ENCODE measurements around the gene MACROD1.

MACROD1 gene

GRCh38 chr11:64025205-64025604, 140.7 kb downstream of the MACROD1 start:
- Mint-ChIP-seq H3K9me3 (no peaks in the 10 kb centered on the region), H3K4me3 (no peak overlapping the region), H3K27ac (peak overlapping the region in 2 of 3 experiments; percentile 8 to 54), H3K27me3 (ENCODE audit: low read depth) (peaks cover 7% of the 10 kb centered on the region), H3K36me3 (ENCODE audit: low read depth) (no peaks in the 10 kb centered on the region), H3K4me1 (peaks cover 37% of the 10 kb centered on the region)
- TF ChIP-seq, protein P1, sequence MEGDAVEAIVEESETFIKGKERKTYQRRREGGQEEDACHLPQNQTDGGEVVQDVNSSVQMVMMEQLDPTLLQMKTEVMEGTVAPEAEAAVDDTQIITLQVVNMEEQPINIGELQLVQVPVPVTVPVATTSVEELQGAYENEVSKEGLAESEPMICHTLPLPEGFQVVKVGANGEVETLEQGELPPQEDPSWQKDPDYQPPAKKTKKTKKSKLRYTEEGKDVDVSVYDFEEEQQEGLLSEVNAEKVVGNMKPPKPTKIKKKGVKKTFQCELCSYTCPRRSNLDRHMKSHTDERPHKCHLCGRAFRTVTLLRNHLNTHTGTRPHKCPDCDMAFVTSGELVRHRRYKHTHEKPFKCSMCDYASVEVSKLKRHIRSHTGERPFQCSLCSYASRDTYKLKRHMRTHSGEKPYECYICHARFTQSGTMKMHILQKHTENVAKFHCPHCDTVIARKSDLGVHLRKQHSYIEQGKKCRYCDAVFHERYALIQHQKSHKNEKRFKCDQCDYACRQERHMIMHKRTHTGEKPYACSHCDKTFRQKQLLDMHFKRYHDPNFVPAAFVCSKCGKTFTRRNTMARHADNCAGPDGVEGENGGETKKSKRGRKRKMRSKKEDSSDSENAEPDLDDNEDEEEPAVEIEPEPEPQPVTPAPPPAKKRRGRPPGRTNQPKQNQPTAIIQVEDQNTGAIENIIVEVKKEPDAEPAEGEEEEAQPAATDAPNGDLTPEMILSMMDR (IDR thresholded peaks at IDR 0.05; ENCODE audit: unreplicated experiment in 3 of 3), result no peak

DNA sequence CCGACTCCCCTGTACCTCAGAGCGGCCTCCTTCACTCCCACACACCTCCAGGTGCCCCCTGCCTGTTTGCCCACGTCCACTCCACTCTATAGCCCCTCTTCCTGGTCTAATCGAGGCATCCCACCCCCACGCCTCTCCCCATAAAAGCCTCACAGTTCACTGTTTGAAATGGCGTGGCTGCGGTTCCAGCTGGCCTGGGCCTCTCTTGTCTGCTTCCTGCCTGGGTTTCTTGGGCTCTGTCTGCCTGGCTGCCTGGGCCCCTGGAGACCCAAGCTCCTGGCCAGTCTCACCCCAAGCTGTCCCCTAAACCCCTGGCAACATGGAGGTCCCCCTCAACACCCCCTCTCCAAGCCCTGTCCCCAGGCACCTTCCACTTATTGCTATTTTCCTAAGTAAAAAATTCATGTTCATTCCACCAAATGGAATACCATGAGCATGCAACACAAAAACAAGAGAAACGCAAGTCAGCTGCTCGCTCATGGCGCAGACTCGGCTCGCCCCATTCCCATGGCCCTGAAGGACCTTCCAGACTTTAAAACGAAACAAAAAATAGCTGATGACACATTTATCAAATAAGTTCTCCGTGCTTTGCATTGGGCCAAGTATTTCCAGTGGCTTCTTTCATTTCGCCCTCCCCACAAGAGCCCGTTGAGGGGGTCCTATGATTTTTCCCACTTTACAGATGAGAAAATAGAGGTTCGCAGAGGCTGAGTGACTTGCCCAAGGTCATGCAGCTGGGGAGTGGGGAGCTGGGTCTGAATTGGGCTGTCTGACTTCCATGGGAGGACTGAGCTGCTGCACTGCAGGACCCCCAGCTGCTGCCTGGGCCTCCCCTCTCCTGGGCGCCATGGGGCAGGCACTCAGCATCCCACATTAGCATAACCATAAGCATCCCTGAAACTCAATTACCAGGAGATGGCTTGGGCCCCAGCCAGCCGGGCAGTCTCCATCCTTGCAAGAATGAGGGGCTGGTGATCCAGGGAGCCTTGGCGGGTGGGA, 141.9 kb downstream of the MACROD1 start:
- H3K4me3 Mint-ChIP-seq, result no peak overlapping the region
- peaks cover 32% of the 10 kb centered on the region for H3K4me1 Mint-ChIP-seq
- H3K9me3 Mint-ChIP-seq, result no peaks in the 10 kb centered on the region

GRCh38 chr11:64022125-64022784, 143.7 kb downstream of the MACROD1 start:
- Mint-ChIP-seq H3K36me3 (ENCODE audit: low read depth) (no peaks in the 10 kb centered on the region), H3K27ac (peak overlapping the region in 2 of 3 experiments; percentile 11 to 50), H3K4me1 (peaks cover 27% of the 10 kb centered on the region), H3K9me3 (no peaks in the 10 kb centered on the region), H3K4me3 (no peak overlapping the region), H3K27me3 (ENCODE audit: low read depth) (peaks cover 13% of the 10 kb centered on the region)
- TF ChIP-seq, protein P1 (IDR thresholded peaks at IDR 0.05; ENCODE audit: unreplicated experiment in 3 of 3), result no peak

More for the DNA sequence above, 141.9 kb downstream of the MACROD1 start:
- TF ChIP-seq, protein P1 (IDR thresholded peaks at IDR 0.05; ENCODE audit: unreplicated experiment in 3 of 3), result no peak
- H3K36me3 Mint-ChIP-seq (ENCODE audit: low read depth), result no peaks in the 10 kb centered on the region
- peak overlapping the region; percentile 60 to 84 (median 74) for H3K27ac Mint-ChIP-seq
- peaks cover 13% of the 10 kb centered on the region for H3K27me3 Mint-ChIP-seq (ENCODE audit: low read depth)

DNA sequence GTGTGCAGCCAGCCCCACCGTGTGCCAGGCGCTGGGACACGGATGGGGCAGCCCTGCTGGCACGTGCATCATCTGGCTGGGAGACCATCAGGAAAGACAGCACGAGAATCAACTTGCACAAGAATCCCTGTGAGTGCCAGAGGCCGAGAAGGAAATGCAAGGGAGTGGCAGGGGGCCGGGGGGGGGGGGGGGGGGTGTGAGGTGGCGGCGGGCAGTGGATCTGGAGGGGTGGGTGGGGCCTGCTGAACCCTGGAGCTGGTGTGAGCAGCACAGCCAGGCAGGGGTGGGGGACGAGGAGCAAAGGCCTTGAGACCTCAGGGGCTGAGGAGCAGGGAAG, 144.2 kb downstream of the MACROD1 start:
- H3K27me3 Mint-ChIP-seq (ENCODE audit: low read depth), result peaks cover 13% of the 10 kb centered on the region
- H3K9me3 Mint-ChIP-seq, result no peaks in the 10 kb centered on the region
- no peaks in the 10 kb centered on the region for H3K36me3 Mint-ChIP-seq (ENCODE audit: low read depth)
- TF ChIP-seq, protein P1 (IDR thresholded peaks at IDR 0.05; ENCODE audit: unreplicated experiment in 3 of 3), result no peak
- peaks cover 22% of the 10 kb centered on the region for H3K4me1 Mint-ChIP-seq
- H3K27ac Mint-ChIP-seq, result peak overlapping the region in 1 of 3 experiments; percentile 11
- H3K4me3 Mint-ChIP-seq, result no peak overlapping the region

GRCh38 chr11:64020976-64021756, 144.7 kb downstream of the MACROD1 start:
- peaks cover 18% of the 10 kb centered on the region for H3K4me1 Mint-ChIP-seq

More at GRCh38 chr11:64020976-64021756, 144.7 kb downstream of the MACROD1 start:
- TF ChIP-seq, protein P1 (IDR thresholded peaks at IDR 0.05; ENCODE audit: unreplicated experiment in 3 of 3), result no peak
- peaks cover 13% of the 10 kb centered on the region for H3K27me3 Mint-ChIP-seq (ENCODE audit: low read depth)
- no peaks in the 10 kb centered on the region for H3K9me3 Mint-ChIP-seq
- no peaks in the 10 kb centered on the region for H3K36me3 Mint-ChIP-seq (ENCODE audit: low read depth)
- no peak overlapping the region for H3K4me3 Mint-ChIP-seq
- peak overlapping the region in 1 of 3 experiments; percentile 11 for H3K27ac Mint-ChIP-seq

Measured in nephron (organoid).